Measurements from ENCODE around the gene ZFYVE27.

ZFYVE27 gene

DNA sequence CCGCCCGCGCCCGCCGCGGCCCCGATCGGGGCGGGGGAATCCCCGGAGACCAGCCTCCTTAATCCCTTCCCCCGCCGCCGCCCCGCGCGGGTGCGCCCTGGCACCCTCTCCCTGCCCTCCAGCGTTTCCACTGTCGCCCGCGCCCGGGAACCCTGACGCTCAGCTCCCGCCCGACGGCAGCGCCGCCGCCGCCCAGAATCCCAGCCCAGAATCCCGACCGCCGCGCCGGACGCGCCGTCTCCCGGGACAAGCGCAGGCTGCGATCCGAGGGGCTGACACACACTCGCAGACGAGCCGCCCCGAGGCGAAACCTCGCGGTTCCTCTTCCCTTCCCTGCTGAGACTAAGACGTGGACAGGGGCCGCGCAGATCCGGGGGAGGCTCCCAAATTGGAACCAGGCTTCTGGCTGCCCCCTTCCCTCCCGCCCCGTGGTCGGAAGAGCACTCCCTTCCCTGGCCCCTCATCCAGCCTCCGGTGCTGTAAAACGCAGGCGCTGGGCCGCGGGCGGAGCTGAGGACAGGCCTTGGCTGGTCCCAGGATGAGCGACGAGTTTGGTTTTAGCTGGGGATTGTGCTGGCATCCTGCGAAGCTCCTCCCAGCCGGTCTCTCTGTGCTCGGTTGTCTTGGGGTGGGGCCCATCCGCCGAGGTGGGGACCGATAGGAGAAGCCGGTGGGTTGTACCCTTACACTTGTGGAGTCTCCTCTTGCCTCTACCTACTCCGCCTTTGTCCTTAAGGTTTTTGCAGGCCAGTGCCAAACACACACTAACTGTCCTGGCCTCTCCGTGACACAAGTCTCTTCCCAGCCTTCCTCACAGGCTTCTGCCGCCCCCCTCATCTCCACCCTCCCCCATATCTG lies 22.3 kb upstream of the ZFYVE27 start:
- peak; percentile 80 for DNase-seq

DNA sequence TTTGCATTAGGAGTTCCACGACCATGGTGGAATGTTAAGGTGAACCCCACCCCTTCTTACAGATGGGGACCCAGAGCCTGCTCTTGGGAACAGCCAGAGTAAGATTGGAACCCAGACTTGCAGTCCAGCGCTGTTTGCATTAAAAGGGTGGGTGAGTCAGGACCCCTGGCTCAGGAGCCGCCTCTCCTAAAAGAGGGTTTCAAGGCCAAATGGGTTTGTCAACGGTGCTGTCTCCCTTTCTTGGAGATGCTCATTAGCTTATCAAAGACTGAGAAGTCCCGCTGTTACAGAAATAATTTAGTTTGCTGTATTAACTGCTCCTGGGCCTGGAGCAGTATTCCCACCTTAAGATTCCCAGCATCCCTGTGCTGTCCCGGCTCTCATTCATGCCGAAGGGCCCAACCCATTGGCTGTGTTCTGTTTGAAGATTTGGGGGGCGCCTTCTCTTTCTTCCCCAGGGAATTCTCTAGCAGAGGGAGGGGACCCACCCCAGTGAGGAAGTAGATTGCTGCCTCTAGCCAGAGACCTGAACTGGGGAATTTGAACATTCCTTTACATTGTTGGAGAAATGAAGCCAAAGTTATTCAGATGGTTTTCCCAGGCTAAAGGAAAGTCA lies 21.6 kb upstream of the ZFYVE27 start:
- DNase-seq, result no peak

DNA sequence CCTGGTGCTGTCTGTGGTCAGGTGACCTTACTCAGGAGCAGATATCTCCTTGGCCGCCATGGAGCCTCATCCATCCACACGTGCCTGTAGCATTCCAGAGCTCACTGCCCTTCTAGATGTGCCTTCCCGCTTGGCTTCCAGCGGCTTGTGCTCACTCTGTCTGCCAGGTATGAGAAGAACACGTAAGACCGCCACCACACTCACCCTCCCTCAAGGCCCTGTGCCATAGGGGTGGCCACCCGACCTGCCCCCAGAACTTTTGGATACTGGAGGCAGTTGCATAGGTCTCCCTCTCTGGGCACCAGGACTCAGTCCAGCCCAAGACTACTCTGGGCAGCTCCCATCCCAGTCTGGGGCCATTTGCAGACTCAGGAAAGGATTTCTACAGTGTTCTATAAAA lies 19.3 kb upstream of the ZFYVE27 start:
- no peak for DNase-seq

DNA sequence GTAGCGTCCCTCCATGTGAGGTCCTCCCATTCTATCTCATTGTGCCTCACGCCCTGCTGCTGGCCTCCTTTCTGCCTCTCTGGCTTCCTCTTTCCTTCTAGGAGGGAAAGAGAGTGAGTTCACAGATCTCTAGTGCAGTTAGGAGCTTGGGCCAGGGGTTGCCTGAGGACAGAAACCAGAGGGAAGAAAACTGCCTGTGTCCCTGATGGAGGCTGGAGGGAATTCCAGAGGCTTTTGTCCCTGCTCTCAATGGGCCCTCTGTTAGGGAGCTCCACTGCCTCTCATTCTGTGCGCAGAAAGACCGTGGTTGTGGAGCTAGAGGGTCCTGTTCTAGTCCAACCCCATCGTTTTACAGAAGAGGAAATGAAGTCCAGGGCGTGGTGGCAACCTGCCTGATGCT lies 18.8 kb upstream of the ZFYVE27 start:
- peak; percentile 26 for DNase-seq

DNA sequence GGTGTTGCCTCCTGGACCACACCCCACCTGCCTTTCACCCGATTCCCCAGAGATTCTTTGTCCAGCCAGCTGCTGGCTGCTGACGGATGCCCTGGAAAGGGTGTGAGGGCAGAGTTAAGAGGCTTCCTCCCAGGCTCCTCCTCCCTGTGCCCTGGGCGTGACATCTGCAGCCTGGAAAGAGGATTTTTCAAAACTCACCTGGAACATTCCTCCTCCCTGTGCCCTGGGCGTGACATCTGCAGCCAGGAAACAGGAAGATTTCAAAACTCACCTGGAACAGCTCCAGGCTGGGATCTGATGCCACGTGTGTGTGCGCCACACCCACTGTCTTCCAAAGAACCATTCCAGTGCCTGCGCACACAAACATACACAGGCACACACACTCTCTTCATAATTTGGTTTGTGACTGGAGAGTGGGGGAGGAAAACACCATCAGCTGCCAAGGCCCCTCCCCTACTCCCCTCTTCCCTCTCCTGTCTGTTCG lies 18.2 kb upstream of the ZFYVE27 start:
- peak; percentile 26 for DNase-seq

DNA sequence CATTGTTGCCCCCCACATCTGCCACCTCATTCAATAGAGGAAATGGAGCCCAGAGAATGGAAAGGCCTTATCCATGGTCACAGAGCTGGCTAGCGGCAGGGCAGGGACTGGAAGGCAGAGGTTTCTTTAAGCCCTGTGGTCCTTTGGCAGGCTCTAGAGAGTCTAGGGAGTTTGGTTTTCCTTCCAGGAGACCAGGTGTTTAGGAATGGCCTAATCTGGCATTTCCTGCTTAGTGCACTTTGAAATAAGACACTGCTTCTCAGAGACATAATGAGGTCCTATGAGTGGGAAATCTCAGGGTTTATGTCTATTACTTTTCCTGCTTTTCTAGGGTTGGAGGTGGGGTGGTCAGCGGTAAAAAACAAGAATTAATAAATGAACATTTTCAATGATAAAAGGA lies 17.3 kb upstream of the ZFYVE27 start:
- DNase-seq, result no peak

DNA sequence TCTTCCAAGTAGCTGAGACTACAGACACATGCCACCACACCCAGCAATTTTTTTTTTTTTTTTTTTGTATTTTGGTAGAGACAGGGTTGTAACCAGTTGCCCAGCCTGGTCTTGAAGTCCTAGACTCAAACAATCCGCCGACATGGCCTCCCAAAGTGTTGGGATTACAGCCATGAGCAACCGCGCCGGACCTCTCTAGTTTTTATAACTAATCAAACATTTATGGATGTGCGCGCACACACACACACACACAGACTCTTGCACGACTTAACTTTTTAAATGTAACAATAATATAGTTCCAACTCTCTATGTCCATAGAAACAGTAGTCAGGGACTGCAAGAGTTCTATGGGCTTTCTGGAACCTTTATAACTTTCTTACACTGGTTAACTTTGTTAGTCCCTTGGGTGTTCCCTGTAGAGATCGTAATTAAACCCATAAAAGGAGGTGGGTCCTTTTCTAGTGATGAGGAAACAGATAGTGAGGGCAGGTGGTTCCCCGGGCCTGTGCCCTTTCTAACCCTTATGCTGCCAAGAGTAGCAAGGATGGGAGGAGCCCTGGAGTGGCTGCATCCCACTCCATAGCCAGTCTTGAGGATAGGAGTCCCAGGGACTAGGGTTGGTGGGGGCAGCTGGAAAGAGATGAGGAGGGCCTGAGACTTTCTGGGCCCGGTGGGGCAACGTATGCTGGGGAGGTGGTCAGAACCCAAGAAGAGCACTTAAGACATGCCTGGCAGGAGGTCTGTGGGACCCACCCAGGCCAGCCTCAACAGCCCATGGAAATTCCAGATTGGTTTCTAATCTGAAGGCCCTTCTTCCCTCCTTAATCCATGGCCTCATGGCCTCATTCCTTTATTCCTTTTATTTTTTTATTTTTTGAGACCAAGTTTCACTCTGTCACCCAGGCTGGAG lies 14.8 kb upstream of the ZFYVE27 start:
- no peak for DNase-seq

DNA sequence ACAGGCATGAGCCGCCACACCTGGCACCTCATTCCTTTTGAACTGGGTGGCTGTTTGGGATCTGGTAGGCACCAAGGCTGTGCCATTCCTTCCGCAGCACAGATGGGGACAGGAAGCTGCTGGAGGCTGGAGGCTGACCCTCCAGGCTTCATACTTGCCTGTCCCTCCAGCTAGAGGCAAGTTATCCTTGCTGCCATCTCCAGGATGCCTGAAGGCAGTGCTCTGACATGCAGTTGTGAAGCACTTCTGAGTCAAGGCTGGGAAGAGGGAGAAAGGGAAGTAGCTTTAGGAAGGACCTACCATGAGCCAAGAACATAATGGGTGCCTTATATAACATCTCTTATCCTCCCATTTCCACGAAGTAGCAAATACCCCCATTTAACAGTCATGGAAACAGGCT lies 13.9 kb upstream of the ZFYVE27 start:
- DNase-seq, result no peak

DNA sequence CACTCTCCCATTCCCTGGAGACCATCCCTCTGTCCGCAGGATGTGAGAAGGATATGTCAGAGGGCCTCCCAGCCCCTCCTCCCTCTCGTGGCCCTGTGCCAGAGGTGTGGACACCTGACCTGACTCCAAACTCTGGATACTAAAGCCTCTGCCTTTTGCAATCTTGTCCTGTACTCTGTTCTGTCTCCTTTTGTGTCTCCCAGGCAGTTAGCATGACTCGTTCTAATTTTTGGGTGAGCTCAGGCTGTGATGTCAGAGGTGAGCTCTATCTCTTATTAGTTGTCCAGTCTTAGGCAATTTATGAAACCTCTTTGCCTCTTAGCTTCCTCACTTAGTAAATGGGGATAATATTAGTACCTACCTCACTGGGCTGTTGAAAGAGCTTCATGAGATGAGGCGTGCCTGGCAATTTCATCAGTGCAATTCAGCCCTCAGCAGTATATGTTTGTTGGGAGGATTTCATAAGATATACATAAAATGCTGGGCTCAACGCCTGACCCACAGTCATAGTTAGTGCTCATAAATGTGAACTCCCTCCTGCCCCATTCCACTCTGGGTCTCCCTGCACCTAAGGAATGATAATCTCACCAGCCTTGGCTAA lies 12.5 kb upstream of the ZFYVE27 start:
- no peak for DNase-seq

DNA sequence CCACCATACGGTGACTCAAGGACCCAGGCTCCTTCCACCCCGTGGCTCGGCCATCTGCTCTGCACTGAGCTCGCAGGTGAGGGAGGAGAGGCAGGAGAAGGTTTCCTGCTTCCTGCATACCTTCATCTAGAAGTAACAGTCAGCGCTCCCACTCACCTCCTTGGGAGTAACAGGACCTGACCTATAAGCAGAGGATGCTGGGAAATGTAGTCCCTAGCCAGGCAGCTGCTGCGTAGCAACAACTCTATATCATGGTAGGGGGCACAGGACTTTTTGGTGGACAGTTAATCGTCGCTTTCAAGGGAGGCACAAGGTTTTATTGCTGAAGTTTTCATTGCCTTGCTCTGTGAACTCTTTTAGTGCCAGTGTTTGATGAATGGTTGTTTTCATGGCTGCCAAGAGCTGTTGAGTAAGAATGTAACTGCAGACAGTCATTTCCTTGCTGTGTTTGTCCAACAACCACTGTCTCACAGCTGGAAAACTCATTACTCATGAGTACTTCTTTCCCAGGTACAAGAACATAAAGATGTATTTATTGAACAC lies 10.2 kb upstream of the ZFYVE27 start:
- DNase-seq, result no peak

DNA sequence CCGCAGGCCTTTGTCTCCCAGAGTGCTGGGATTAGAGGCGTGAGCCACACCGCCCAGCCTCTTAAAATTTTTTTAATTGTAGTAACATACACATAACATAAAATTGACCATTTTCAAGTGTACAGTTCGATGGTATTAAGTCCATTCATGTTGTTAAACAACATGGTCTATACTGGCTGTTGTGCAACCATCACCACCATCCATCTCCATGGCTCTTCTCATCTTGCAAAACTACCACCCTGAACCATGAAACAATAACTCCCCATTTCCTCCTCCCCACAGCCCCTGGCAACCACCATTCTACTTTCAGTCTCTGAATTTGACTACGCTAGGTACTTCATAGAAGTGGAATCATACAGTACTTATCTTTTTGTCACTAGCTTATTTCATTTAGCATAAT lies 7.9 kb upstream of the ZFYVE27 start:
- no peak for DNase-seq

DNA sequence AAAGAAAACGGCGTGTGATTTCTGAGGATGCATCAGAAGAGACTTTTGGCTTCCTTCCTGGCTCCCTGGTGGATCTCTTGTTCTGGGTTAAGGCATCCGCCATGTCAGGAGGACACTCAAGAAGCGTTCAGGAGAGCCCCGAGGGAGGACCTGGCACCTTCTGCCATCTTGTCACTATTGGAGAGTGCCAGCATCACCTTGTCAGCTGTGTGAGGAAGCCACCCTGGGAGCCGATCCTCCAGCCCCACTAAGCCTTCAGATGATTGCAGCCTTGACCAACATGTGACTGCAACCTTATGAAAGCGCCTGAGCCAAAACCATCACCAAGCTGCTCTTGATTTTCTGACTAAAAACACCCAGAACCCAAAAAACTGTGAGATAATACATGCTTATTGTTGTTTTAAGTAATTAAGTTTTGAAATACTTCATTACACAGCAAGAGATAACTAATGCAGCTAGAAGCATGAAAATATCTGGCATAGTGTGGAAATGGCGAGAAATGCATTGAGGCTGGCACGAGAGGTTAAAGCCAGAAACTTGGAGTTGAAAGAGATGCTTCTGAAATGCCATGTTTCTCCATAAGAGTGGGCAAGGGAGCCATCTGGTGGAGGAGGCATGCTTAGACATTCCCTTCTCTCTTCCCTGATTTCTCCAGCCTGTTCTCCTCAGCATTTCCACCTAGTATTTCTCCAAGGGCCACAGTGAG lies 5.4 kb upstream of the ZFYVE27 start:
- DNase-seq, result peak; percentile 72

DNA sequence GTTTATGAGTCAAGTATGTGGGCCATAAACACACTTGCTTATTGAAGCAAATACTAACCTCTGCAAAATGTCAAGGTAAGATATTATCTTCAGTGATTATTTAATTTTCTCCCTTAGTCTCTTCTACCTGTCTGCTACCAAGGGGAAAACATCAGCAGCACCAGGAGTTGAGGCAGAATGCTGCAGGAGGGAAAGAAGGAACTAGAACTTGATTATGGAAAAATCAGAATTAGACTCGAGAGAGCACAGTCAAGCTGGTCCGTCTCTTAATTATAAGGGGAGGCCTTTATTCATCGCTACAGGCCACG lies 4.9 kb upstream of the ZFYVE27 start:
- DNase-seq, result no peak

DNA sequence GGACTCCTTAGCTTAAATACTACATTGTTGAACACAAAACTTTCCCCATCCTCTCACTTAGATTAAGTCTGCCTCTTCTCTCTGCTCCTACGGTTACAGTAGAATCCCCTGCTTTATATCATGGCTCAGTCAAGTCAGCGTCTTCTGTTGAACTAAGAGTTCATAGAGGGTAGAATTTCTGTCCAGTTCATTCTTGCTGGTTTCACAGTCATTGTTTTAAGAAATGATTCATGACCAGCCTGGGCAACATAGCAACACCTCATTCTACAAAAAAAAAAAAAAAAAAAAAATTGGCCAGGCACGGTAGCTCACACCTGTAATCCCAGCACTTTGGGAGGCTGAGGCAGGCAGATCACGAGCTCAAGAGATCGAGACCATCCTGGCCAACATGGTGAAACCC lies 3.7 kb upstream of the ZFYVE27 start:
- no peak for DNase-seq

DNA sequence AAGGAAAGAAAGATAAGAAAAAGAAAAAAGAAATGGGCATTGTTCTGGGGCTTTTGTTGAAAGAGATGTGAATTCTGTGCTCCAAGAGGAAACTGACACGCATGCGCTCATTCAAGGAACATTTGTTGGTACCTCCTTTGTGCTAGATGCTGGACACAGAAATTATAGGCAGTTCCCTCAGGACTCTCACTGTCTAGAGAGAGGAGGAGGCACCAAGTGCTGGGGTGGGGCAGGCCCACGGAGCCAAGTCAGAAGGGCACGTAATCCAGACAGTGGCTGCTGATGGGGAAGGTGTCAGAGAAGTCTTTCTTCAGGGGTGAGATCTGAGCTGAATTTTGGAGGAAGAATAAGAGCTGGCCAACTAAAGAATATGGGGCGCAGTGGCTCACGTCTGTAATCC lies 2.9 kb upstream of the ZFYVE27 start:
- DNase-seq, result no peak

DNA sequence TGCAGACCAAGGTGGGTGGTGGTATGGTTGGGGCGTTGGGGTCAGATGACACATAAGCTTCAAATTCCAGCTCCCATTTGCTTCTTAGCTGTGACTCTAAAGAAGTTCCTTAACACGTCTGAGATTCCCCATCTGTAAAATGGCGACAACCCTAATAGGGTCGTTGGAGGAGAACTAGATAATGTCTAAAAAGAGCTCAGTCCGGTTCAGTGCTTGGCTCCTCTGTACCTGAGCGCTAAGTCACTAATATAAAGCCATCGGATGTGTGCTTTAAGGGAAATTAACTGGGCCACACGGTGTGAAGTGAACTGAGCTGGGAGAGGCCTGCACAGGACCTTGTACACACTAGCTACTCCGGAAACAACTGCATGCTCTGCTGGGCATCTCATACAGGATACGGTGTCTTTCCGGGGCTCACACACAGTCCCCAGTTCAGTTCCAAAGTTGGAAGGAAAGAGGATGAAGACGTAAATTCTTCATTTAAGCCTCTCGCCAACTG lies 476 bp upstream of the ZFYVE27 start:
- DNase-seq, result peak; percentile 42

DNA sequence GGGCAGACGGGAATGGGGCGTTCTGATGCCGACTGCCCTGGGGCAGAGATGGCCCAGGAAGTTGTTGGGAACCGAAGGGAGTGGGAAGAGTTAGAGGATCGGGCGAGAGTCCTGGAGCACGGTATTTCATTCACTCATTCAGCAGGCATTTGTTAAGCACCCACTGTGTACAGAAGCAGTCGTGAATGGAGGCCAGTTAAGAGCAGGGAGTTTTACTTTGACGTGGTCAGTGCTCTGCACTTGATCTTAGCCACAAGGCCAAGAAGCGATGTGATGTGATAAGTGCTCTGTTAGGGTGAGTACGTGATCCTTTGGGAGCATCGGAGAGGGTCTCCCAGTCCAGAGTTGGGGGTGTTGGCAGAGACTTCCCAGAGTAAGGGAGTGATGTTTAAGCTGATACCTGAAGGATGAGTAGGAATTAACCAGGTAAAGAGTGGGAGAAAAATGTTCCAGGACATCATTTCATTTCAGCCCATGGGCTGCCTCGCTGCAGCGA lies 890 bp downstream of the ZFYVE27 start:
- no peak for DNase-seq

DNA sequence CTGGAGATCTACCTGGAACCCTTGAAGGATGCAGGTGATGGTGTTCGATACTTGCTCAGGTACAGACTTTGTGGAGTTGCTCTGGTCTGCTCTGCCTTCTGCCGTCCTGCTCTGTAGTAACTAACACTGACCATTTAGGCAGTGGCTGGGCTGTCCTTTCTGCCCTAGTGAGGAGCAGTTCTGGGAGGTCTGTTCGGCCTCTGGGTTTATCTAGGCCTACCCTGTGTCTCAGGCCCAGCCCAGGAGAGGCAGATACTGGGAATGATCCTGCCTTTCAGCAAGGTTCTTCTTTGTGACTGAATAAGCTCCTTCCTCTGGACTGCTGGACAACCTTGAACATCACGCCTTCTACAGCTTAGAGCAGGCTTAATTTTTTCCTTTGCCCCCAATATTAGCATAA lies 1.7 kb downstream of the ZFYVE27 start:
- no peak for DNase-seq

DNA sequence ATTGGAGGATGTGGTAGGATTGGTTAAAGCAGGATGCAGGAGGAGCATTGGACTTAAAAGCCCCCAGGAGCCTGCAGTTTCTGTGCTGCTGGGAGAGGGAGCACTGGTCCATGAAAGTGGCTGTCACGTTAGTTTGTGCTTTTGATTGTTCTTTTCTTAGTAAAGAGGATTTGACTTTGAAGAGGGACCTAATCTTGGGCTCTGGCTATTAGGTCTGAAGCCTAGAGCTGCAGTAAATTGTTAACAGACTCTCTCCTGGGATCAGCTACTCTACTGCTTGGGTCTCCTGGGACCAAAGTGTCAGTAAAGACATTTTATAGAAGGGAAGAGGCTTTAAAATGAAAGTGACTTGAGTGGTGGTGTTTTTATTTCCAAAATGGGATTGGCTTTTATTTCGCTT lies 3.7 kb downstream of the ZFYVE27 start:
- peak; percentile 56 for DNase-seq

DNA sequence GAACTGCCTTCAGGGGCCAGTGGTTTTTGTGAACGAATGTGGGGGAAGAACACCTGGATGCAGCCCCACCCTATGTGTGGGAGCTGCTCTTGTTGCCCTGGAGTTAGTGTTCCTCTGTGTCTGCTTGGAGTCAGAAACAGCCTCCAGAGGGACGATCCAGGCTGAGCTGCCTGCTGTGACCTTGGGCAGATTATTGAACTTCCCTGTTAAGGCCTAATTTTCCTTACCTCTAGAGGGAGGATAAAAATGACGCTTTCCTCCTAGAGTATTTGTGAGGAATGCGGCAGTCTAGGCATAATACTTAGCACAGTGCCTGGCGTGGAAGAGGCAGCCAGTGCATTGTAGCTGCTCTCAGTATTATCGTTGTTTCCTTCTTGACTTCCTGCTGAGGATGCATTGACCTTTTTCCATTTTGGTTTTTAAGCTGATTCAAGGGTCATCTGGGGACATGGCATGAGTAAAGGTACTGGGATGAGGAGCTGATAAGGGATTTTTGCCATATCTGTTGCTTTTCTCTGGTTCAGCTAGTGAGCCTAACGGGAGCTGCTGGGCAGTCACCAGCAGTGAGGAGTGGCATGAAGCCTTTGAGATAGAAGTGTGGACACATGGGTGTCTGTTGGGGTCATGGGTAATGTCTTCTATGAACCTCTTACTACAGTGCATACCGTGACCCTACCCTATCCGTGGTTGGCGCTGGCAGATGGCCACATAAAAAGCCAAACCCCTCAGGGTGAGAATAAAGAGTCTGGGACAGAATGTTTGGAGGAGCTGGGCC lies 6.4 kb downstream of the ZFYVE27 start:
- no peak for DNase-seq
